HEK293 (cell line): ENCODE results near the gene NDUFA1.

Experiments
- BCL11B ChIP-seq: fragments of 450-650 bp; formaldehyde crosslinking; IDR thresholded peaks from 2 replicates; pipeline ENCODE4 v1.5.1; 2016; ENCODE audit warnings: low read depth, missing biosample characterization, missing genetic modification characterization
- KLF16 ChIP-seq: fragments of 450-650 bp; formaldehyde crosslinking; IDR thresholded peaks from 2 replicates; pipeline ENCODE4 v1.5.1; 2017; ENCODE audit warnings: missing biosample characterization, missing genetic modification characterization
- PRDM2 ChIP-seq: fragments of 450-650 bp; formaldehyde crosslinking; IDR thresholded peaks from 2 replicates; pipeline ENCODE4 v1.5.1; 2016; ENCODE audit warnings: missing biosample characterization, missing genetic modification characterization, borderline replicate concordance
- PRDM4 ChIP-seq: fragments of 450-650 bp; formaldehyde crosslinking; IDR thresholded peaks from 2 replicates; pipeline ENCODE4 v1.5.1; 2017; ENCODE audit warnings: missing biosample characterization, missing genetic modification characterization
- PRDM6 ChIP-seq: fragments of 450-650 bp; formaldehyde crosslinking; IDR thresholded peaks from 2 replicates; pipeline ENCODE4 v1.5.1; 2017; ENCODE audit warnings: missing biosample characterization, missing genetic modification characterization
- TCF7L2 ChIP-seq: IDR thresholded peaks from 2 replicates; pipeline ENCODE4 v1.6.1; 2011; ENCODE audit warnings: low read depth, mild to moderate bottlenecking, inconsistent platforms, low read length, moderate library complexity, borderline replicate concordance
- ZBTB11 ChIP-seq: fragments of 450-650 bp; formaldehyde crosslinking; conservative IDR thresholded peaks from 2 replicates; pipeline ENCODE4 v1.5.1; 2016; ENCODE audit warnings: low read depth, missing biosample characterization, missing genetic modification characterization
- ZBTB17 ChIP-seq: fragments of 450-650 bp; formaldehyde crosslinking; IDR thresholded peaks from 2 replicates; pipeline ENCODE4 v1.5.1; 2016; ENCODE audit warnings: missing biosample characterization, missing genetic modification characterization
- ZBTB6 ChIP-seq: fragments of 450-650 bp; formaldehyde crosslinking; IDR thresholded peaks from 2 replicates; pipeline ENCODE4 v1.5.1; 2017; ENCODE audit warnings: missing biosample characterization, missing genetic modification characterization
- ZNF157 ChIP-seq: fragments of 450-650 bp; formaldehyde crosslinking; IDR thresholded peaks from 2 replicates; pipeline ENCODE4 v1.5.1; 2016; ENCODE audit warnings: missing biosample characterization, missing genetic modification characterization
- ZNF280C ChIP-seq: fragments of 450-650 bp; formaldehyde crosslinking; IDR thresholded peaks from 2 replicates; pipeline ENCODE4 v1.5.1; 2016; ENCODE audit warnings: missing biosample characterization, missing genetic modification characterization
- ZNF433 ChIP-seq: fragments of 450-650 bp; formaldehyde crosslinking; IDR thresholded peaks from 2 replicates; pipeline ENCODE4 v1.5.1; 2016; ENCODE audit warnings: missing biosample characterization, missing genetic modification characterization, low read depth
- ZNF513 ChIP-seq: fragments of 450-650 bp; IDR thresholded peaks from 2 replicates; pipeline ENCODE4 v1.5.1; 2018; ENCODE audit warnings: missing biosample characterization, missing genetic modification characterization
- ZNF621 ChIP-seq: fragments of 450-650 bp; formaldehyde crosslinking; IDR thresholded peaks from 2 replicates; pipeline ENCODE4 v1.5.1; 2017; ENCODE audit warnings: missing biosample characterization, missing genetic modification characterization
- ZNF623 ChIP-seq: fragments of 450-650 bp; formaldehyde crosslinking; IDR thresholded peaks from 2 replicates; pipeline ENCODE4 v1.5.1; 2016; ENCODE audit warnings: missing biosample characterization, missing genetic modification characterization
- ZNF837 ChIP-seq: fragments of 450-650 bp; formaldehyde crosslinking; IDR thresholded peaks from 2 replicates; pipeline ENCODE4 v1.5.1; 2016; ENCODE audit warnings: missing biosample characterization, missing genetic modification characterization
- ZSCAN16 ChIP-seq: fragments of 450-650 bp; formaldehyde crosslinking; IDR thresholded peaks from 2 replicates; pipeline ENCODE4 v1.5.1; 2016; ENCODE audit warnings: missing biosample characterization, missing genetic modification characterization

The NDUFA1 gene

GRCh38 chrX:119871599-119872395 lies at the start of gene NDUFA1, which contains the start of gene RNF113A (continued):
- TF ChIP-seq PRDM2 (tag by site-specific recombination) (no peak), ZNF623 (tag by site-specific recombination) (no peak), TCF7L2 (no peak), ZNF513 (no peak), ZNF837 (tag by site-specific recombination) (no peak), ZNF157 (tag by site-specific recombination) (no peak), PRDM6 (tag by site-specific recombination) (no peak), ZNF621 (tag by site-specific recombination) (no peak), ZBTB17 (tag by site-specific recombination) (peak; percentile 98), BCL11B (tag by site-specific recombination) (peak; percentile 61; the same call in 1 of the 2 replicates), ZBTB6 (tag by site-specific recombination) (no peak), PRDM4 (tag by site-specific recombination) (peak; percentile 71), ZNF280C (tag by site-specific recombination) (no peak), ZSCAN16 (tag by site-specific recombination) (peak; percentile 70; the same call in 1 of the 2 replicates), KLF16 (tag by site-specific recombination) (no peak; the same call in none of the 2 replicates), ZNF433 (tag by site-specific recombination) (no peak), ZBTB11 (tag by site-specific recombination) (peak; percentile 94)
